Stimulated activated CD4-positive, alpha-beta T cell treated with anti-CD3 and anti-CD28 coated beads, Interleukin-4, amount 100 ng/mL, for 48 hours (primary cell): ENCODE measurements around the gene DCLK1.

Source experiments
- DNase-seq, 2 donors: peaks; one replicate each; pipeline ENCODE4 v3.0.0-alpha.2; 2020; ENCODE audit warnings: low read depth in 2 of 2

DCLK1 gene

GRCh38 chr13:36131222-36131930 is at the start of gene DCLK1:
Gene DCLK1 (minus strand): TSS chr13:36131382.
- no peak for DNase-seq

- DNase-seq = no peak
Measured at GRCh38 chr13:36175621-36176020, 44.4 kb upstream of the DCLK1 start.

- DNase-seq = no peak
Measured at GRCh38 chr13:36174923-36175322, 43.7 kb upstream of the DCLK1 start.

GRCh38 chr13:36173571-36174322 is 42.6 kb upstream of the DCLK1 start:
- no peak for DNase-seq

- no peak for DNase-seq
Measured at GRCh38 chr13:36166046-36166445, 34.9 kb upstream of the DCLK1 start.

- no peak for DNase-seq
Measured at GRCh38 chr13:36163809-36164308, 32.7 kb upstream of the DCLK1 start.

GRCh38 chr13:36163286-36163685 is 32.1 kb upstream of the DCLK1 start:
- no peak for DNase-seq

- DNase-seq = no peak
Measured at GRCh38 chr13:36160297-36160696, 29.1 kb upstream of the DCLK1 start.

- no peak for DNase-seq
Measured at GRCh38 chr13:36158611-36159010, 27.4 kb upstream of the DCLK1 start.

- DNase-seq = no peak
Measured at GRCh38 chr13:36157480-36157879, 26.3 kb upstream of the DCLK1 start.

- DNase-seq = no peak
Measured at GRCh38 chr13:36154567-36155291, 23.5 kb upstream of the DCLK1 start.

GRCh38 chr13:36151591-36151990 is 20.4 kb upstream of the DCLK1 start:
- no peak for DNase-seq

GRCh38 chr13:36148446-36148845 is 17.3 kb upstream of the DCLK1 start:
- no peak for DNase-seq

GRCh38 chr13:36147330-36147729 is 16.1 kb upstream of the DCLK1 start:
- no peak for DNase-seq

- DNase-seq = no peak
Measured at GRCh38 chr13:36146511-36147269, 15.5 kb upstream of the DCLK1 start.

- DNase-seq = no peak
Measured at GRCh38 chr13:36143738-36144137, 12.6 kb upstream of the DCLK1 start.

GRCh38 chr13:36142735-36143134 is 11.6 kb upstream of the DCLK1 start:
- no peak for DNase-seq

GRCh38 chr13:36135876-36136275 is 4.7 kb upstream of the DCLK1 start:
- DNase-seq = no peak

- DNase-seq = no peak
Measured at GRCh38 chr13:36134632-36135031, 3.5 kb upstream of the DCLK1 start.

GRCh38 chr13:36133950-36134626 is 2.9 kb upstream of the DCLK1 start:
- DNase-seq = no peak

GRCh38 chr13:36132376-36132775 is 1.2 kb upstream of the DCLK1 start:
- DNase-seq = no peak
